Mesothelial cell of epicardium (in vitro differentiated cells): ENCODE results near the gene SVIP. TPM values are rescaled to one million over a fixed set of nuclear protein-coding genes. Genes with fewer than 3 reads are reported as not detected.

Source experiments
- DNase-seq, 2 experiments: peaks; one replicate each; pipeline ENCODE4 v3.0.0; 2021; ENCODE audit warnings: low spot score in 2 of 2; ENCODE audit not compliant: unreplicated experiment in 2 of 2
- H3K27ac Mint-ChIP-seq: 2 replicates; pipeline ENCODE4 v1.8.0; 2021; ENCODE audit warnings: mixed read lengths
- H3K27me3 Mint-ChIP-seq: 2 replicates; pipeline ENCODE4 v1.8.0; 2021; ENCODE audit warnings: low read depth, mixed read lengths
- H3K36me3 Mint-ChIP-seq: 2 replicates; pipeline ENCODE4 v1.8.0; 2021; ENCODE audit warnings: mixed read lengths
- H3K4me1 Mint-ChIP-seq: 2 replicates; pipeline ENCODE4 v1.8.0; 2021; ENCODE audit warnings: mixed read lengths
- H3K4me3 Mint-ChIP-seq: 2 replicates; pipeline ENCODE4 v1.8.0; 2021; ENCODE audit warnings: mild to moderate bottlenecking, moderate library complexity, mixed read lengths
- H3K9me3 Mint-ChIP-seq: 2 replicates; pipeline ENCODE4 v1.8.0; 2021; ENCODE audit warnings: mixed read lengths
- CTCF ChIP-seq: fragments of 200-600 bp; sonication (generic); IDR thresholded peaks from one replicate; pipeline ENCODE4 v1.5.0; 2021; ENCODE audit warnings: antibody characterized with exemption; ENCODE audit not compliant: unreplicated experiment
- total RNA-seq: library from RNA; stranded (reverse); gene quantifications from 3 replicates; pipeline ENCODE4 v1.2.1, GENCODE V29; 2021

The SVIP gene
- total RNA-seq, 1 donor from 2014 or later = 17.0 TPM

GRCh38 chr11:22860241-22860640, 30.6 kb upstream of the SVIP start, which contains the start of gene CCDC179:
Gene CCDC179, minus strand, starts transcription at chr11:22860474. Its CDS starts 53 bp downstream, at chr11:22860421.
- TF ChIP-seq CTCF = no peak
- DNase-seq = no peak
- Mint-ChIP-seq H3K27ac (no peak within 1 kb of the TSS), H3K4me3 (no peak within 1 kb of the TSS), H3K27me3 (no peaks in the 10 kb centered on the region), H3K4me1 (no peaks in the 10 kb centered on the region), H3K36me3 (no peaks in the 10 kb centered on the region), H3K9me3 (peaks cover 20% of the 10 kb centered on the region)

DNA sequence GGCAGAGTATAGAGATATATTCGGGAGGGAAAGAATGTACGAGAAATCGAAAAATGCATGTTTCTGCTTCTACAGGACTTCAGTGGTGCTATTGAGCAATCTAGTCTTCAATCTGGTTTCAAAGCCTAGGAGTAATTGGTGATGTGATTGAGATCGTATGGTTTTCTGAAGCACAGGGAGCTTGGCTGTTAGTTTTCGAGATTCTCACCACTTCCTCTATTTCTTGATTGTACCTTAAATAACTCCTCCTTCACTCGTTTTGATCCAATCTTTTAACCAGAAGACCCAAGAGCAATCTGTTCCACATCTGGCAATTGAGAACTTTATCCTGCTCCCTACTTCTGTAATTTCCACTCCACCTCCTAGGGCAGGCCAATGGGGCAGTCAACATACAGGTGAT, 30.2 kb upstream of the SVIP start:
- Mint-ChIP-seq H3K4me3 (no peak overlapping the region), H3K36me3 (no peaks in the 10 kb centered on the region), H3K27me3 (no peaks in the 10 kb centered on the region), H3K9me3 (peaks cover 18% of the 10 kb centered on the region), H3K4me1 (no peaks in the 10 kb centered on the region), H3K27ac (no peak overlapping the region)
- DNase-seq = no peak
- no peak for TF ChIP-seq CTCF

GRCh38 chr11:22851477-22851876, 21.9 kb upstream of the SVIP start:
- Mint-ChIP-seq H3K4me3 (no peak overlapping the region), H3K27ac (no peak overlapping the region), H3K9me3 (peaks cover 27% of the 10 kb centered on the region), H3K36me3 (peaks cover 6% of the 10 kb centered on the region), H3K4me1 (no peaks in the 10 kb centered on the region), H3K27me3 (no peaks in the 10 kb centered on the region)
- no peak for TF ChIP-seq CTCF
- no peak for DNase-seq

DNA sequence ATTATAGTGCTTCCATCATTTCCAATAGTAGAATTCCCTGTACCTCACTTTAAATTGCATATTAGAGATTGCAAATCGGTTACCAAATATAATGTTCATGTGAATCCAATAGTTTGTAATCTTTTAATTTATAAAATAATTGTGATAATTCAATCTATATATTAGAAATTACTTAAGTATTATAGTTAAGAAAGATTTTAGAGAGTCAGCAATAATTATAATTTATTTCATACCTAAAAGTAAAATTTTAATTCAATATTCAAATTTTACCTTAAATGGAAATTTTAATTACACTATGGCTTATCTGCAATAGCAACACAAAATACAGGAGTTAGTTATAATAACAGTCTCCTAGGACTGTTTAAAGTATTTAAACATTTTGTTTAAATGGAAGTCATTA, 17.1 kb upstream of the SVIP start:
- no peaks in the 10 kb centered on the region for H3K36me3 Mint-ChIP-seq
- peaks cover 17% of the 10 kb centered on the region for H3K9me3 Mint-ChIP-seq
- H3K4me1 Mint-ChIP-seq = no peaks in the 10 kb centered on the region
- no peak overlapping the region for H3K4me3 Mint-ChIP-seq
- no peak for TF ChIP-seq CTCF
- no peaks in the 10 kb centered on the region for H3K27me3 Mint-ChIP-seq
- DNase-seq = no peak
- no peak overlapping the region for H3K27ac Mint-ChIP-seq

- Mint-ChIP-seq H3K4me3 (no peak overlapping the region), H3K4me1 (peaks cover 6% of the 10 kb centered on the region), H3K36me3 (no peaks in the 10 kb centered on the region), H3K27ac (no peak overlapping the region), H3K9me3 (no peaks in the 10 kb centered on the region), H3K27me3 (no peaks in the 10 kb centered on the region)
- DNase-seq = no peak
- no peak for TF ChIP-seq CTCF
Measured at GRCh38 chr11:22832315-22833015, 2.9 kb upstream of the SVIP start.

GRCh38 chr11:22830082-22830414, 447 bp upstream of the SVIP start:
- no peak for DNase-seq
- Mint-ChIP-seq H3K4me1 (peaks cover 6% of the 10 kb centered on the region), H3K9me3 (no peaks in the 10 kb centered on the region), H3K4me3 (peak overlapping the region; percentile 85), H3K27me3 (no peaks in the 10 kb centered on the region), H3K27ac (no peak overlapping the region), H3K36me3 (no peaks in the 10 kb centered on the region)
- peak; percentile 5 for TF ChIP-seq CTCF
